GM13977 (cell line): ENCODE results near the gene AADACL4.
"Not testable (repeated sequence)": the region's sequence is repeated elsewhere in the genome, so short reads cannot be mapped to it uniquely, and the experiment has no call there.

ENCODE experiments used
- DNase-seq: peaks from one replicate; pipeline ENCODE4 v3.0.0; 2012; ENCODE audit warnings: low spot score
- in situ Hi-C: fragments of 300-500 bp; cut with MboI; formaldehyde crosslinking; loops from one replicate; pipeline ENCODE4 v1.12.0; 2022; ENCODE audit warnings: low sequenced_read_pairs, low pct_unique_long_range_greater_than_20kb, mixed read lengths, inconsistent platforms; ENCODE audit not compliant: unreplicated experiment
- TF ChIP-seq, protein P1 (sequence below): IDR thresholded peaks from 2 replicates; pipeline ENCODE4 v1.5.1; 2012; ENCODE audit warnings: mild to moderate bottlenecking, control low read depth; ENCODE audit not compliant: insufficient read depth; ENCODE audit errors: extremely low read depth, missing control alignments

AADACL4 gene

DNA sequence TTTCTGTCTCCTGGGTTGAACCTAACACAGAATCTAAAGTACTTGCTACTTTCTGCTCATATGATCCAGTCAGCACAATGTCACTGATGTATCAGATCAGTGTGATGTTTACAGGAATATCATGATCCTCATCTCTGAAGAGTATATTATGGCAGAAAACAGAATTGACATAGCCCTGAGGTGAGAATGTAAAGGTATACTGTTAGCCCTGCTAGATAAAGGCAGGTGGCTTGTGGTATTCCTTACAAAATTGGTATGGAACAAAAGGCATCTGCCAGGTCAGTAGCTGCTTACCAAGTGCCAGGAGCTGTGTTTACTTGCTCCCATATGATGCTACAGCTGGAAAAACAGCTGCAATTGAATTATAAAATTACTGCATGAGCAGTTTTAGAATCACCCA lies 30.5 kb downstream of the AADACL4 start:
- in situ Hi-C loops = no loop called here
- TF ChIP-seq, protein P1, sequence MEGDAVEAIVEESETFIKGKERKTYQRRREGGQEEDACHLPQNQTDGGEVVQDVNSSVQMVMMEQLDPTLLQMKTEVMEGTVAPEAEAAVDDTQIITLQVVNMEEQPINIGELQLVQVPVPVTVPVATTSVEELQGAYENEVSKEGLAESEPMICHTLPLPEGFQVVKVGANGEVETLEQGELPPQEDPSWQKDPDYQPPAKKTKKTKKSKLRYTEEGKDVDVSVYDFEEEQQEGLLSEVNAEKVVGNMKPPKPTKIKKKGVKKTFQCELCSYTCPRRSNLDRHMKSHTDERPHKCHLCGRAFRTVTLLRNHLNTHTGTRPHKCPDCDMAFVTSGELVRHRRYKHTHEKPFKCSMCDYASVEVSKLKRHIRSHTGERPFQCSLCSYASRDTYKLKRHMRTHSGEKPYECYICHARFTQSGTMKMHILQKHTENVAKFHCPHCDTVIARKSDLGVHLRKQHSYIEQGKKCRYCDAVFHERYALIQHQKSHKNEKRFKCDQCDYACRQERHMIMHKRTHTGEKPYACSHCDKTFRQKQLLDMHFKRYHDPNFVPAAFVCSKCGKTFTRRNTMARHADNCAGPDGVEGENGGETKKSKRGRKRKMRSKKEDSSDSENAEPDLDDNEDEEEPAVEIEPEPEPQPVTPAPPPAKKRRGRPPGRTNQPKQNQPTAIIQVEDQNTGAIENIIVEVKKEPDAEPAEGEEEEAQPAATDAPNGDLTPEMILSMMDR = no peak

DNA sequence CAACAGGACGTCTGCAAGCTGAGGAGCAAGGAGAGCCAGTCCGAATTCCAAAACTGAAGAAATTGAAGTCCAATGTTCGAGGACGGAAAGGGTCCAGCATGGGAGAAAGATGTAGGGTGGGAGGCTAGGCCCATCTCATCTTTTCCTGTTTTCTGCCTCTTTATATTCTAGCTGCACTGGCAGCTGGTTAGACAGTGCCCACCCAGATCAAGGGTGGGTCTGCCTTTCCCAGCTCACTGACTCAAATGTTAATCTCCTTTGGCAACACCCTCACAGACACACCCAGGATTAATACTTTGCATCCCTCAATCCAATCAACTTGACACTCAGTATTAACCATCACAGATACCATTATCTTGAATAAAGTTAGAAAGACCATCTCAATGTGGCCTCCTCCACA lies 32.2 kb downstream of the AADACL4 start:
- DNase-seq, in situ Hi-C loops: not testable (repeated sequence)

More for the DNA sequence above, 30.5 kb downstream of the AADACL4 start:
- DNase-seq = no peak

DNA sequence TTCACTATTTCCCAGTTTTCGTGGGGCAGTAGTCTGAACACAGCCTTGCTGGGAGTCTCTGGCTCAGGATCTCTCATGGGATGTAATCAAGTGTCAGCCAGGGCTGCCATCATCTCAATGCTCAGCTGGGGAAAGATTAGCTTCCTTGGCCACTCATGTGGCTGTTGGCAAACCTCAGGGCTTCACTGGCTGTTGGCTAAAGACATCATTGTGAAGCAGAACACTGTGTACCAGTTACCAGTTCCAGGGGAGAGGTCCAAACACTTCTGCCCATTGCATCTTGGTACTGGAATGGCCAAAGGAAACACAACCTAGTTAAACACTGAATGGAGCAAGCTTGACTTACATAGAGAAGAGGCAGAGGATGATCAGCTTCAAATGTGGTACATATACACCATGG lies 33.7 kb downstream of the AADACL4 start:
- in situ Hi-C loops = no loop called here
- TF ChIP-seq, protein P1 = no peak
- no peak for DNase-seq

DNA sequence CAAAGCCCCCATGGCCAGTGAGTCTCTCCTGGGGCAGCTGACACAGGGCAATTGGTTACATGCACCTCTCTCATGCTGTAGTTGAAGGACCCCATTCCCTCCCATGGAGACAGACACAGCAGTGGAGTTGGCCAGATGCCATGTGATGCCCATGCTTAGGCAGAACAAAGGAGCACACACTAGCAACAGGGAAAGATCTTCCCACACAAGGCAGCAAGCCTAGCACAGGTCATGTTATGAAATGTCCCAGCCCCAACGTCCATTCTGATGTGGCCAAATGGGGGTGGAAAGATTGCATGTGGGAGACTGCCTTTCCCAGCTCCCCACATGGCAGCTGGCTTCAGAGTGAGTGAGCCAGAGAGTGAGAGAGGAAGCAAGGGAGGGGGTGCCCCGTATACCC lies 34.5 kb downstream of the AADACL4 start:
- in situ Hi-C loops = no loop called here
- TF ChIP-seq, protein P1 = no peak
- DNase-seq = no peak

DNA sequence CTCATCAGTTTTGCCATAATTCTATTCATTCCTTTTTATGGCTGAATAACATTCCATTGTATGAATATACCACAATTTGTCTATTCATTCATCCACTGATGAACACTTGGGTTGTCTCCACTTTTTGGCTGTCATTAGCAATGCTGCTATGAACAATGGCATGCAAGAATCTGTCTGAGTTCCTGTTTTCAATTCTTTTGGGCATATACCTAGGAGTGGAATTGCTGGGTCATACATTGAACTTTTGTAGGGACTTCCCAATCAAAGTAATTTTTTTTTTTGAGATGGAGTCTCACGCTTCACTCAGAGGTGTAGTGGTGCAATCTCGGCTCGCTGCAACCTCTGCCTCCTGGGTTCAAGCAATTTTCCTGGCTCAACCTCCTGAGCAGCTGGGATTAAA lies 34.9 kb downstream of the AADACL4 start:
- TF ChIP-seq, protein P1 = no peak
- DNase-seq = no peak
- in situ Hi-C loops = no loop called here

DNA sequence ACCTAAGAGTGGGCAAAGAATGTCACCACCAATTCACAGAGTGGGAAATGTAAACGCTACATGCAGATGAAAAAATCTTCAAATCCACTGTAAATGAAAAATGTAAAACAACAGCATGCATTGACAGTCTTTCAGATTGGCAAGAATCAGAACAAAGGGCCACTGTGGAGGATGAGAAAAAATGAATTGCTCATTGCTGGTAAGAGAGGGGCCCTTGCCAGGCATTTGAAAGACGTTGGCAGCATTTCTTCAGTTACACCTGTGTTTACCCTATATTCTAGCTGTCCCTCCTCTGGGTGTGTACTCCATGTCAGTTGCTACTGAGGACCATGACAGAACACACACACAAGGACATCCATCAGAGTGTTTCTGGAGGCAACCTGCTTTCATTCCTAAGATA lies 46.3 kb downstream of the AADACL4 start:
- TF ChIP-seq, protein P1 = no peak
- no peak for DNase-seq
- in situ Hi-C loops = no loop called here

DNA sequence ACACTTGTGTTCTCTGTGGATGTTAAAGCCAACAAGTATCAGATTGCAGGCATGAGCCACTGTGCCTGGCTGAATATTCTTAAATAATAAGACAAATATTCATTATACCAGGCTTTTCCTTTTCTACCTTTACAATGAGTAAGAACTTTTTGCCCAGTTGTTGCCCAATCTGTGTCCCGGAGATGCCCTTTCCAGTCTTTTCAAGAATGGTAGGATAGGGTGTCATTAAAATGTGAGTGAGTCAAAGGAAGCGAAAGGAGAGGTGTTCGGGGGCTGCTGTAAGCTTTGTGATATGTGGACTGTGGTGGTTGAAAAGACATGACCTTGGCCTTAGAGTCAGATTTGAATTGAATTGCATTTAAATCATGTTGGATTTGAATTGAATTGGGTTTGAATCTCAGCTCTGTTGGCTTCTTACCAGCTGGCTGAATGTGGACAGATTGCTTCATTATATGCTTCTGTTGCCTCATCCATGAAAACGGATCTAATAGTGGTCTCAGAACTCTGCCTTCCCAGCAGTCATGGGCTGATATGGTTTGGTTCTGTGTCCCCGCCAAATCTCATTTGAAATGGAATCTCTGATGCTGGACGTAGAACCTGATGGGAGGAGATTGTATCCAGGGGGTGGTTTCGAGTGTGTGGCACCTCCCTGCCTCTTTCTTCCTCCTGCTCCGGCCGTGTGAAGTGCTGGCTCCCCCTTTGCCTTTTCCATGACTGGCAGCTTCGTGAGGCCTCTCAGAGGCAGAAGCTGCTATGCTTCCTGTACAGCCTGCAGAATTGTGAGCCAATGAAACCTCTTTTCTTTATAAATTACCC lies 49.3 kb downstream of the AADACL4 start:
- in situ Hi-C loops = no loop called here
- TF ChIP-seq, protein P1 = no peak

More for the DNA sequence above, 49.3 kb downstream of the AADACL4 start:
- DNase-seq = no peak
